ENCODE measurements around the gene CABP7. TPM values are rescaled to one million over a fixed set of nuclear protein-coding genes. Genes with fewer than 3 reads are reported as not detected.
"Not testable (repeated sequence)": the region's sequence is repeated elsewhere in the genome, so short reads cannot be mapped to it uniquely, and the experiment has no call there.

Gene CABP7
- polyA plus RNA-seq, 3 donors from 2014 or later = 0.14 TPM; not detected in 1

GRCh38 chr22:29753808-29754657 is 34.2 kb downstream of the CABP7 start:
- H3K4me3 Mint-ChIP-seq = no peak overlapping the region
- peak overlapping the region in 1 of 6 donors; percentile 53 for H3K27ac Mint-ChIP-seq
- H3K27me3 Mint-ChIP-seq (ENCODE audit: low read depth in 3 of 3) = peaks cover 0 to 2% (median 0%) of the 10 kb centered on the region in 3 donors
- no peaks in the 10 kb centered on the region for H3K9me3 Mint-ChIP-seq
- no peak for DNase-seq
- peaks cover 17 to 29% of the 10 kb centered on the region in 2 donors for H3K4me1 Mint-ChIP-seq
- peaks cover 0 to 7% (median 0%) of the 10 kb centered on the region in 3 donors for H3K36me3 Mint-ChIP-seq

GRCh38 chr22:29754658-29755395 is 35.0 kb downstream of the CABP7 start:
- not testable (repeated sequence) for H3K36me3 Mint-ChIP-seq; H3K27me3 Mint-ChIP-seq (ENCODE audit: low read depth in 3 of 3); H3K9me3 Mint-ChIP-seq; H3K4me3 Mint-ChIP-seq; DNase-seq
- H3K4me1 Mint-ChIP-seq = peaks cover 17 to 24% of the 10 kb centered on the region in 2 donors
- peak overlapping the region in 1 of 6 donors; percentile 55 for H3K27ac Mint-ChIP-seq

- no peak overlapping the region for H3K27ac Mint-ChIP-seq
- peaks cover 8 to 13% of the 10 kb centered on the region in 2 donors for H3K4me1 Mint-ChIP-seq
- H3K9me3 Mint-ChIP-seq = no peaks in the 10 kb centered on the region
- no peak for DNase-seq
- H3K4me3 Mint-ChIP-seq = no peak overlapping the region
- no peaks in the 10 kb centered on the region for H3K36me3 Mint-ChIP-seq
- H3K27me3 Mint-ChIP-seq (ENCODE audit: low read depth in 3 of 3) = no peaks in the 10 kb centered on the region
Observed at GRCh38 chr22:29755889-29756288, 36.1 kb downstream of the CABP7 start.

- H3K36me3 Mint-ChIP-seq = no peaks in the 10 kb centered on the region
- H3K9me3 Mint-ChIP-seq = no peaks in the 10 kb centered on the region
- DNase-seq = no peak
- peaks cover 4 to 9% of the 10 kb centered on the region in 2 donors for H3K4me1 Mint-ChIP-seq
- no peak overlapping the region for H3K27ac Mint-ChIP-seq
- no peaks in the 10 kb centered on the region for H3K27me3 Mint-ChIP-seq (ENCODE audit: low read depth in 3 of 3)
- H3K4me3 Mint-ChIP-seq = no peak overlapping the region
Observed at GRCh38 chr22:29756341-29756740, 36.5 kb downstream of the CABP7 start.

DNA sequence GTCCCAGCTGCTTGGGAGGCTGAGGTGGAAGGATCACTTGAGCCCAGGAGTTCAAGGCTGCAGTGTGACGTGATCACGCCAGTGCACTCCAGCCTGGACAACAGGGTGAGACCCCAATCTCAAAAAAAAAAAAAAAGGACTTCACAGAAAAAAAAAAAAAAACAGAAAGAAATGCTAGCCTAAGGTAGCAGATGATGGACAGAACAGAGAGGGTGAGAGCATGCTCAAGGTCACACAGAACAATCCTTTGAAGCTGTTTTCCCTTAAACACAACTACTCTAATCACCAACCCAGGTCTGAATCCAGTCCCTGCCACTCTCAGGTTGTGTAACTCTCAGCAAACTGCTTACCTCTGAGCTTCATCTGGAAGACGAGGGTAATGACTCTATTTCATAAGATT is 37.3 kb downstream of the CABP7 start:
- Mint-ChIP-seq H3K27ac (no peak overlapping the region), H3K4me3 (no peak overlapping the region), H3K4me1 (peaks cover 1 to 4% of the 10 kb centered on the region in 2 donors), H3K36me3 (no peaks in the 10 kb centered on the region), H3K27me3 (ENCODE audit: low read depth in 3 of 3) (no peaks in the 10 kb centered on the region), H3K9me3 (no peaks in the 10 kb centered on the region)
- DNase-seq = no peak

DNA sequence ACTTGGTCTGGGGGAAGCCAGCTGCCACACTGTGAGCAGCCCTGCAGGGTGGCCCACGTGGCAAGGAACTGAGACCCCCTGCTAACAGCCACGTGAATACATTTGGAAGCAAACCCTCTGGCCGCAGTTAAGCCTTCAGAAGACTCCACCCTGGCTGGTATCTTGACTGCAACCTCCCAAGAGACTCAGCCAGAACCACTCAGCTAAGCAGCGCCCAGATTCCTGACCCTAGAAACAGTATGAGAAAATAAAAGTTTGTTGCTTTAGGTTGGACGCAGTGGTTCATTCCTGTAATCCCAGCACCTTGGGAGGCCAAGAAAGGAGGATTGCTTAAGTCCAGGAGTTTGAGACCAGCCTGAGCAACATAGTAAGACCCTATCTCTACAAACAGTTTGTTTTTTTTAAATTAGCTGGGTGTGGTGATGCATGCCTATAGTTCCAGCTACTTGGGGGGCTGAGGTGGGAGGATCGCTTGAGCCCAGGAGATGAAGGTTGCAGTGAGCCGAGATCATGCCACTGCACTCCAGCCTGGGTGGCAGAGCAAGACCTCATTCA is 38.3 kb downstream of the CABP7 start:
- Mint-ChIP-seq H3K4me3 (no peak overlapping the region), H3K27me3 (ENCODE audit: low read depth in 3 of 3) (no peaks in the 10 kb centered on the region), H3K36me3 (no peaks in the 10 kb centered on the region), H3K4me1 (peaks cover 0 to 4% of the 10 kb centered on the region in 2 donors), H3K27ac (no peak overlapping the region), H3K9me3 (no peaks in the 10 kb centered on the region)
- no peak for DNase-seq

DNA sequence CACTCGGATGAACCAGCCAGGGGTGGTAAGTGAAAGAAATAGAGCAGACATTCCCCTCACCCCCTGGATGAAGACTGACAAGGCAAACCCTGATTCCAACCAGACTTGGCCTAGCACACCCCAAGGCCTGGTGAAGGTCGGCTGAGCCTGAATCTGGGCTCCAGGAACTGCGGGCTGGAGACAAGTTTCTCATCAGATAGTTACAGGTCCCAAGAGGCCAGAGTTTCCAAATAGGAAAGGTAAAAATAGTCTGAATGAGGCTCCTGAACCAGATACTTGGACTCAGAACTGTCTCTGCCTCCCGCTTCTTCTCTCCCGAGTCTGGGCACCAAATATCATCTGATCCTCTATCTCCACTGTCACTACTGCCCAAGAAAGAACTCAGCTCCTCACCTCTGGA is 39.2 kb downstream of the CABP7 start:
- H3K36me3 Mint-ChIP-seq = no peaks in the 10 kb centered on the region
- H3K27me3 Mint-ChIP-seq (ENCODE audit: low read depth in 3 of 3) = no peaks in the 10 kb centered on the region
- DNase-seq = no peak
- H3K27ac Mint-ChIP-seq = peak overlapping the region in 1 of 6 donors; percentile 36
- peaks cover 0 to 4% of the 10 kb centered on the region in 2 donors for H3K4me1 Mint-ChIP-seq
- no peaks in the 10 kb centered on the region for H3K9me3 Mint-ChIP-seq
- no peak overlapping the region for H3K4me3 Mint-ChIP-seq

GRCh38 chr22:29762263-29762662 is 42.5 kb downstream of the CABP7 start:
- Mint-ChIP-seq H3K27me3 (ENCODE audit: low read depth in 3 of 3) (peaks cover 0 to 3% (median 0%) of the 10 kb centered on the region in 3 donors), H3K27ac (no peak overlapping the region), H3K9me3 (no peaks in the 10 kb centered on the region), H3K36me3 (no peaks in the 10 kb centered on the region), H3K4me3 (no peak overlapping the region), H3K4me1 (peaks cover 20 to 22% of the 10 kb centered on the region in 2 donors)
- no peak for DNase-seq

- Mint-ChIP-seq H3K4me1 (peaks cover 36 to 49% of the 10 kb centered on the region in 2 donors), H3K27me3 (ENCODE audit: low read depth in 3 of 3) (peaks cover 0 to 3% (median 0%) of the 10 kb centered on the region in 3 donors), H3K9me3 (no peaks in the 10 kb centered on the region), H3K36me3 (no peaks in the 10 kb centered on the region), H3K4me3 (peak overlapping the region; percentile 98 to 100 (median 99)), H3K27ac (peak overlapping the region; percentile 94 to 99 (median 98))
- peak in 2 of 3 donors; percentile 3 to 4 for DNase-seq
Observed at GRCh38 chr22:29765905-29766631, 46.3 kb downstream of the CABP7 start.

DNA sequence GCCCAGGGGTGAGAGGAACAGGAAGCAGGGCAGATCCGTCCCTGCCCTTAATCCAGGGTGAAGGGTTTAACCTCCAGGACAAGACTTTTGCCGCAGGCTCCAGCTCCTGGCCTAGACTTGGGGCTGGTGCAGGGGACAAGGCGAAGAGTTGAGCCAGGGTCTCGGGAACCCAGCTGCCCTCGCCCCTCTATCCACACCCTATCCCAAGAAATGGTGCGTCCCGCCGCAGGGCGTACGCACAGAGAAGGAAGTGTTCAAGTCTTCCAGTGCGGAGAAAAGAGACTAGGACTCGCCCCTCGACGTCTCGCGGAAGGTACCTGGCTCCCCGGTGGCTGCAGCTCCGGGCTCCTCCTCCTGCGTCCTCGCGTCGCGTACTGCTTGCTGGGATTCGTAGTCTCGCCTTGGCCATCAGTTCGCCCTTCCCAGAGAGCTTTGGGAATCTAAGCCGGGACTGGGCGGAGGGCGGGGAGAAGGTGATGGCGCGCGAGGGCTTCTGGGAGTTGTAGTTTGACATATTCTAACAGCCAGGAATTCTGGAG is 46.9 kb downstream of the CABP7 start, which contains the start of gene ZMAT5:
ZMAT5 (minus strand) TSS at position 376 of the 539 bp plus-strand sequence. CDS start 18,463 bp downstream, outside the sequence.
- H3K4me3 Mint-ChIP-seq = peak within 1 kb of the TSS; percentile 98 to 100 (median 99)
- H3K27me3 Mint-ChIP-seq (ENCODE audit: low read depth in 3 of 3) = peaks cover 0 to 3% (median 0%) of the 10 kb centered on the region in 3 donors
- H3K36me3 Mint-ChIP-seq = no peaks in the 10 kb centered on the region
- DNase-seq = peak; percentile 88 to 92 (median 91)
- no peaks in the 10 kb centered on the region for H3K9me3 Mint-ChIP-seq
- H3K27ac Mint-ChIP-seq = peak within 1 kb of the TSS; percentile 94 to 99 (median 98)
- peaks cover 36 to 49% of the 10 kb centered on the region in 2 donors for H3K4me1 Mint-ChIP-seq

DNA sequence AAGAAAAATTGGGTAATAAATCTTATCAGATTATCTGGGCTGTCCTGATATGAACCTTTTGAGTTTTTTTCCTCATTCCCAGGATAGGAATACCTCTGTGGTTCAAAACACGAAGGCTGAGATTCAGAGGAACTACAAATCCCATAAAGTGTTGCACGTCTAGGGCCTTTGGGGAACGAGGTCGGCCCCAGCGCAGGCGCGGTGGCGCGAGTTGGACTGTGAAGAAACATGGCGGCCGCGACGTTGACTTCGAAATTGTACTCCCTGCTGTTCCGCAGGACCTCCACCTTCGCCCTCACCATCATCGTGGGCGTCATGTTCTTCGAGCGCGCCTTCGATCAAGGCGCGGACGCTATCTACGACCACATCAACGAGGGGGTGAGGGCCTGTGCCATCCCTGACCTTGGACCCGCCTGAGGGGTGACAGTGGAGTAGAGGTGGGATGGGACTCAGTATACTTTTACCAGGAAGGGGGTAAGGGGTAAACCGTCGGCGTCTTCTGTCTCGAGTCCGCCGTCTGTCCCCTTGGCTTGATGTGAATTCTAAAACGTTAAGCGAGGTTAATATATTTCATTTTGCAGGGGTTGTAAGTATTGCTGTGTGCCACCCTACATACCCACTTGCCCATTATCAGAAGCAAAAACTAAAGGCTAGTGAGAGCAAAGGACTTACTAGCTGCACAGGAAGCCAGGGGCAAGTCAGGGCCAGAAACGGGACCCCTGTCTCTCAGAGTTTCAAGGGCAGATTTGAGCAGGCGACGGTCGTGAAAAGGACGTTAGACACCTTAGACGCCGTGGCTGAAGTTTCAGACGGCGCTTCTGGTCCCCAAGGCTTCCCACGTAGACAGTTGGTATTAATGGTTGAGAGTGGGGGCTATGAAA is 47.6 kb downstream of the CABP7 start, which contains the start of gene UQCR10:
UQCR10 (plus strand) TSS at position 199 of the 881 bp plus-strand sequence; CDS start at position 229, 30 bp downstream.
- Mint-ChIP-seq H3K4me1 (peaks cover 36 to 49% of the 10 kb centered on the region in 2 donors), H3K9me3 (no peaks in the 10 kb centered on the region), H3K4me3 (peak within 1 kb of the TSS; percentile 98 to 100 (median 99))

DNA sequence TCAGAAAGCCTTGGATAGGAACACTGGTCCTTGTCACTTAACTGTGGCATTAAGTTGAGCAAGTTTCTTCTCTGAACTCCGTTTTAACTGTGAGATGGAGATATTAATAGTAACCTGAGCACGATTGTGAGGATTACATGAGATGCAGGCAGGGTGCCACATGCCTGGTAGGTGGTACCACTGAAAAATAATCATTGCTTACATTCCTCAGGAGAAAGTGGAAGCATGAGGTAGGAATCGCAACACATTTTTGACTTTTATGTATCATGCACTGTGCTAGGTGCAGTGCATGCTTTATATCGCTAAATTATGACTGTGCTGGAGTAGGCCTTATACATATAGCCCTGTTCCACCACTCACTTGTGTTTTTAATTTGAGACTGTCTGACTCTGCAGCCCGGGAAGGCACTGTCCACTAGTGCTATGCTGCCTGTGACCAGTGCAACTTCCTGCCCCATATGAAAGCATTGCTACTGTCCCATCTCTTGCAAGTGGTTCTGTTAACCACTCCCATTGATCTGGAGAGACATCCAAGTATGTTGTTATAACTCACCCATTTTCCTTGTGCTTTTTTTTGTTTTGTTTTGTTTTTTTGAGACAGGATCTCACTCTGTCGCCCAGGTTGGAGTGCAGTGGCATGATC is 48.4 kb downstream of the CABP7 start:
- Mint-ChIP-seq H3K9me3 (no peaks in the 10 kb centered on the region), H3K36me3 (no peaks in the 10 kb centered on the region), H3K27me3 (ENCODE audit: low read depth in 3 of 3) (peaks cover 0 to 3% (median 0%) of the 10 kb centered on the region in 3 donors), H3K4me1 (peaks cover 36 to 49% of the 10 kb centered on the region in 2 donors), H3K27ac (peak overlapping the region; percentile 94 to 99 (median 98)), H3K4me3 (peak overlapping the region; percentile 98 to 100 (median 99))
- DNase-seq = no peak

More for the DNA sequence above, 47.6 kb downstream of the CABP7 start, which contains the start of gene UQCR10:
- peak within 1 kb of the TSS; percentile 94 to 99 (median 98) for H3K27ac Mint-ChIP-seq
- H3K27me3 Mint-ChIP-seq (ENCODE audit: low read depth in 3 of 3) = peaks cover 0 to 3% (median 0%) of the 10 kb centered on the region in 3 donors
- no peaks in the 10 kb centered on the region for H3K36me3 Mint-ChIP-seq
- DNase-seq = peak; percentile 89 to 93 (median 93)
